Hematopoietic multipotent progenitor cell treated with erythropoietin and hydrocortisone succinate and interleukin-3 and kit ligand, for 15 days (in vitro differentiated cells): ENCODE data around the gene WDR26.
"Not testable (repeated sequence)": the region's sequence is repeated elsewhere in the genome, so short reads cannot be mapped to it uniquely, and the experiment has no call there.

Experiments used
- DNase-seq: peaks from one replicate; pipeline ENCODE4 v3.0.0-alpha.2; 2015; ENCODE audit warnings: low spot score

The WDR26 gene

DNA sequence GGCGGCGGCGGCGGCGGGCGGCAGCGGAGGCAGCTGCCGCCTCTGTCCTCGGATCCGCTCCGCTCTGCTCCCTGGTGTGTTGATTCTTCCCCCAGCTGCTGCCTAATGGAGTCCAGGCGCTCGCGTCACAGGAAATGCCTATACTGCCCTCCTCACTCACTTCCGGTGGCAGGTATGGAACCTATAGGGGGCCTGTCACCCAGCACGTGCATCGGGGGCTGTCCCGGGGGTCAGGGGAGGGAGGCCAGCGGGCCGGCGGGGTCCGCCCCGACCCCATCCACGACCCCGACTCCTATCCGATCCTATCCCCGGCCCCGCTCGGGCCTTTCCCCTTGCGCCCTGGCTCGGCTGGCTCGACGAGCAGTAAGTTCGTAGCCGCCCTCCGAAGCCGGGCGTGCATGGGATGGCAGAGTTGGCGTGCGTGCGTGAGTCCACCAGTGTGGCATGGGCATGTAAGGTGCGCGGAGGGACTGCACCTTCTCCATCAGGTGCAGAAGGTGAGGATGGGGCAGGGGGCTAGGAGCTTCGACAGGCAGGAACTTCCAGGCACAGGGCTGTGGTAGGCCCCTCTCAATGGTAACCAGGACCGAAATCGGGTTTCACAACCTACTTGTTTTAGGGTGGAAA, at the start of gene WDR26:
TSS of gene WDR26 (minus strand) at position 107 of the 627 bp plus-strand sequence.
- DNase-seq: peak; percentile 88

GRCh38 chr1:224483206-224483605, 48.6 kb upstream of the WDR26 start:
- DNase-seq: not testable (repeated sequence)

DNA sequence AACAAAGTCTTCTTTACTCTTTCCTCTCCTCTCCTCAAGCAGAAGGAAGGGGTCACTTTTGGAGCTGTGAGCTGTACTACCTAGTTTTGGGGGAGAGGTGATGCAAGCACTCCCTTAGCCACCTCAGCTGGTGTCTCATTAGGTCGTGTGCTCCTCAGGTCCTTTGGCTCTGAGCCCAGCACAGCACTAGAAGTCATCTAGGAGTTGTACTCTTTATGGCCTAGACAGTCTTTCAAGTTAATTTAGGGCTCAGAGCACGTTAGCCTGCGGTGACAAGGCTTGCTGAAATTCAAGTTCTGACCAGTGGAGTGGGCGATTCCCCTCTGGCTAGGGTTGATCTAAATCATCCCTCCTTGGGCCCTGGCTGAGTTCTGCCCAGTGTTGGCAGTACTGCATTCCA, 48.0 kb upstream of the WDR26 start:
- peak; percentile 65 for DNase-seq

DNA sequence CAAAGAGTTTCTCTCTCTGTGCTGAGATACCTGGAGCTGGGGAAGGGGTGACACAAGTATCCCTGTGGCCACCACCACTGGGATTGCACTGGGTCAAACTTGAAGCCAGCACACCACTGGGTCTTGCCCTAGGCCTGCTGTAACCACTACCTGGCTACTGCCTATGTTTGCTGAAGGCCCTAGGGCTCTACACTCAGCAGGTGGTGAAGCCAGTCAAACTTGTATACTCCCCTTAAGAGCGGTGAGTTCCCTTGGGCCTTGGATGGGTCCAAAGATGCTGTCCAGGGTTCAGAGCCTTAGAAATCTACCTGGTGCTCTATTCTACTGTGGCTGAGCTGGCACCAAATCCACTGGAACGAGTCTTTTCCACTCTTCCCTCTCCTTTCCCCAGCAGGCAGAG, 47.0 kb upstream of the WDR26 start:
- no peak for DNase-seq

GRCh38 chr1:224480888-224481459, 46.4 kb upstream of the WDR26 start:
- DNase-seq: not testable (repeated sequence)

GRCh38 chr1:224480200-224480599, 45.6 kb upstream of the WDR26 start:
- DNase-seq: not testable (repeated sequence)

GRCh38 chr1:224472806-224473205, 38.2 kb upstream of the WDR26 start:
- DNase-seq: peak; percentile 82

- no peak for DNase-seq
Observed at GRCh38 chr1:224466154-224466553, 31.6 kb upstream of the WDR26 start.

DNA sequence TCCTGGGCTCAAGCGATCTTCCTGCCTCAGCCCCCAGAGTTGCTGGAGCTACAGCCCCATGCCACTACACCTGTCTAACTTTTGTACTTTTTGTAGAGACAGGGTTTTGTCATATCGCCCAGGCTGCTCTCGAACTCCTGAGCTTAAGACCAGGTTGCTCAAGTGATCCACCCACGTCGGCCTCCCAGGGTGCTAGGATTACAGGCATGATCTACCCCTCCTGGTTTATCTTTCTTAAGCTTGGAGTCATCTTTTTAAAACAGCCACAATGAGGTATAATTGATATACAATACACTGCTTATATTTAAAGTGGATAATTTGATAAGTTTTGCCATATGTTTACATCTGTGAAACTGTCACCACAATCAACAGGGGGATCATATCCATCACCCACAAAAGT, 25.4 kb upstream of the WDR26 start:
- DNase-seq: peak; percentile 44

DNA sequence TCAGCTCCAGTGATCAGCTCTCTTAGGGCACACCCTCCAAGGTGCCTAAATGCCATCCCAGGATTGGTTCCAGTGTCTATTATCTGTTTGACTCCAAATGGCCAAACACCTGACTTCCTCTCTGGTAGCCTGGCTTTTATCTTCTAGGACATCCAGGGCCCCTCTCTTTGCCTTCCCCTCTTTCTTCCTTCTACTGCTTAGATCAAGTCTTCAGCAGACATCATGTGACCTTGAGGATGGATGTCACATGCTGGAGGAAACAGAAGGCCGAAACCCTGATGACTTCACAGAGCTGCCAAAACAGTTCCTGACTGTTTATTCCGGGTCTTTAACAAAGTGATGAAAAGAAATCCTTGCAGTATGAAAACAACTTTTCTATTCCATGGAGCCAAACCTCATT, 24.4 kb upstream of the WDR26 start:
- DNase-seq: peak; percentile 39

DNA sequence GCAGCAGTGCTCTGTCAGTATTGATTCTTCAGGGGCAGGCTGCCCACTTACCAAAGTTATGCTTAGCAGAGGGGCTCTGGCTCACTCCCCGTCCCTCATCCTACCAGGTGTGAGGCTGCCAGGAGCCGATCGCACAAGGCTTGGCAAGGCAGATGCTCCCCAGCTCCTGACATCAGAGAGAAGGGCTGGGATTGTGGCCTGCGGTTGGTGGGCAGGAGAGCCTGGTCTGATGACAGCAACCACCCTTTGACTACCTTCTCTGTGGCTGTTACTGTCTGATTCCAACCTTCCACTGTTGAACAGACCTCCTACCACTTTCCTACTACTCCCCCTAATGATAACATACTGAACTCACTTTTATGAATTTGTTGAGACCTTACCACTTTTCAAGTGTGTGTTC, 23.7 kb upstream of the WDR26 start:
- DNase-seq: no peak

- DNase-seq: no peak
Observed at GRCh38 chr1:224457782-224458144, 23.2 kb upstream of the WDR26 start.

GRCh38 chr1:224456637-224456953, 22.0 kb upstream of the WDR26 start:
- DNase-seq: no peak

GRCh38 chr1:224454402-224455055, 19.9 kb upstream of the WDR26 start:
- no peak for DNase-seq

DNA sequence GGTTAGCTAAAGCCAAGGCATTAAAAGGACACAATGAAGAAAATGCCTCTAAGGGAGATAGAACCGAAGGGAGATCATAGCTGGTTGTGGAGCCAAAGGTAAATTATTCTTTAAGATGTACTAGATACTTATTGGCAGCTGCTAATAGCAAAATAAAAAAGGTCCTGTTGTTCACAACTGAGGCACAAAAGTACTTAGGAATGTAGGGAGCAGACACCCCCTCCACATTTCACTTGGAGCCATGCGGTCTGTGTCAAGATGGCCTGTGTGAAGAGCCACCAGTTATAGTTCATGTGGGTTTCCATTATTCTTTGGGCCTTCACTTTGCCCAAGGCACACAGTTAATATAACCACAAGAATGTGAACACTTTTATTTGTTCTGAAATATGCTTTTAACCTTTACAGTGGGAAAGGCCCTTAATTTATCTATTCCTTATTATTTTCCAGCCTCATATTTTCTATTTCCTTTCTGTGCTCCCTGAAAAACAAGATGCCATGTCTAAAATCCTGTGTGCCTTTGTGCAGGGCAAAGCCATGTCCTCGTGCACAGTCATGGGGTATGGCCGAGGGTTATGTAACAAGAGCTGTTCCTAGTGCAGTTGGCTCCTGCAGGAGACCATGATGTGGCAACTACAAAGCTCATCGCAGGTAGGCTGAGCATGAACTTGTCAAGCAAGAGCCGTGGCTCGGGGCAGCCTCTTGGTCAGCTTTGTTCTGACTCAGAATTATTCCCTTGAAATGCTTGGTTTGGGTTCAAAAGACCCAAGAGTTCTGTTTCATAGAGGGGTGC, 16.2 kb upstream of the WDR26 start:
- DNase-seq: no peak

DNA sequence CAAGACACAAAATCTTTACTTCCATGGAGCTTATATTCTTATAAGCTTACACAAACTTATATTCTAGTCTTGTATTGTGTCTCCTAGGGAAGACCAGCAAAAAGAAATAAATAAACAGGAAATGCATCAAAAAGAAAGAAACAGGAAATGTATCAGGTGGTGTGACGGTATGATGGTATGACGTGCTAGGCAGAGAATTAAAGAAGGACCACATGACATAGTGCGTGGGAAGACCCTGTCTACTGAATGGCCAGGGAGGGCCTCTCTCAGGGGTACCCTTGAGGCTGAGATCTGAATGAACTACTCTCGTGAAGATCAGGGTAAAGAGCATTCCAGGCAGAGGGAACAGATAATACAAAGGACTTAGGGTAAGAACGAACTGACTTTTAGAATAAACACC, 15.6 kb upstream of the WDR26 start:
- DNase-seq: no peak

DNA sequence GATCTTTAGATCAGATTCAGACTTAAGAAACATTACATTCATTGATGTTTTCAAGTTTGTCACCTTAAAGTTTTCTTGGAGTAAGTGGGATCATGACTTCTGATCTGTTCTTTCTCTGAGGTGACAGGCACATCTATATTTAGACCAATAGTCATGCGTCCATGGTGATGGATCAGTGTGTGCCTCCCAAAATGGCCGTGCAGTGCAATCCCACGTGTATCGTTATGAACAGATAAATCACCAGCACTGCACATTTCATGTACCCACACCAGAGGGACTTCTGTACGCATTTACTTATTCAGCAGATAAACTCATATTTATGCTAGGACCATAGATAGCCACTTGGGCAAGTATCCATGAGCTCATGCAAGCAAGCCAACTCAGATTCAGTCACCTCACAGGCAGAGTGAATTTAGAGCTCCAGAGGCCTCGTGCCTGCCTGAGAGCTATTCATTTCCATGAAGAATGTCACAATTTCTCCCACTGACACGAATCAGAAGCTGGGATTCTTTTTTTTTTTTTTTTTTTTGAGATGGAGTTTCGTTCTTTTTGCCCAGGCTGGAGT, 13.9 kb upstream of the WDR26 start:
- DNase-seq: no peak

DNA sequence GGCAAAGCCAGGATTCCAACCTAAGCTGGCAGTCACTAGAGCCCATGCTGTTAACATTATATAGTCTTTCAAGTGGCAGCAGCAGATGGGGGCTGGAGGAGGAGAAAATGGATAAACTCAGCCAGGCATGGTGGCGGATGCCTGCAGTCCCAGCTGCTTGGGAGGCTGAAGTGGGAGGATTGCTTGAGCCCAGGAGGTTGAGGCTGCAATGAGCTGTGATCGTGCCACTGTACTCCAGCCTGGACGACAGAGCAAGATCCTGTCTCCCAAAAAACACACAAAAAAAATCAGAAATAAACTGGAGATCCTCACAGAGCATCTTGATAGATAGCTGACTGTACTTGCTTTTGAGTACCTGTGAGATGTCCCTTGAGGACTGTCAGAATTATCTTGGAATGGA, 13.4 kb upstream of the WDR26 start:
- no peak for DNase-seq

- no peak for DNase-seq
Observed at GRCh38 chr1:224447251-224447650, 12.7 kb upstream of the WDR26 start.

GRCh38 chr1:224438989-224439388, 4.4 kb upstream of the WDR26 start:
- no peak for DNase-seq

DNA sequence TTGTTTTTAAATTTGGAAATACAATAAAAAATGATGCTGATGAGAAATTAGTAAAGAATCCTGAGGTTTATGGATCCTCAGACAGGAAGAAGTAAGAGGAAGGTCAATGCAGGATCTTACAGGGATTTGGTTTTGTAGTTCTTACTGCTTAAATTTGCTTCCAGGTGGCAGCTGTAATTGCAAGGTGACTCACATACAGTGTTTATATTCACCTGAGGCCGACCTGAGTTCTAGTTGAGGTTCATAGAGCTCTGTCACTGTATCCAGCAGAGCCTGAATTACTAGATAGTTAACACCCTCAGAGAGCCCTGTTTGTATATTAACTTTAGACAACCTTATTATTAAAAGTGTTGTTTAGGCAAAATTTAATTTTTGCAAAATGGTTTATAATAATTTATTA, 1.4 kb upstream of the WDR26 start:
- no peak for DNase-seq

DNA sequence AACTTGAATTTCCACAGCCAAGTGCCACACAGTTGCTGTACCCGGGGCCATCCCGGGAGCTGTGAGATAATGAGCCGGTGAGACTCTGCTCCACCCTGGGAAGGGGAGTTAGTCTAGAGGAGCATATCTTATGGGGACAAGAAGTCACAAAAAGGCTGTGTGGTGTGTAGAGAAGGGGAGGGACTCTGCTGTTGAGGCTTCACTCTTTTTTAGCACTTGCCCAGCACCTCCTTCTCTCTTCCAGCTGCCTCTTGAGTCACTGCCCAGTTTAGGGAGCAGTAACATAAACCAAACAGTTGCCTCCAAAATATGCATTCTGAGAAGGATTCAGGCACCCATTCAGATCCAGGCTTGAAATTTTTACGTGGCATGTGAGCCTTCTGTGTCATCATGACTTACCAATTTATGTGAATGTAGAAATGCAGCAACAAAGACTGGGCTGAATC, 744 bp upstream of the WDR26 start:
- peak; percentile 78 for DNase-seq
